Smooth muscle cell (in vitro differentiated cells): Measurements from ENCODE around the gene IL11. TPM values are rescaled to one million over a fixed set of nuclear protein-coding genes. Genes with fewer than 3 reads are reported as not detected.

Experiments used
- DNase-seq: peaks from one replicate; lab custom pipeline; 2025; ENCODE audit not compliant: unreplicated experiment; lab: John Stamatoyannopoulos, UW
- H2AFZ ChIP-seq: fragments of 200-600 bp; sonication (generic); 2 replicates; pipeline ENCODE4 v1.6.0; 2016; ENCODE audit warnings: antibody characterized with exemption, low read depth, mild to moderate bottlenecking
- H3F3A ChIP-seq: fragments of 200-600 bp; sonication (generic); 2 replicates; pipeline ENCODE4 v1.6.0; 2017; ENCODE audit warnings: antibody characterized with exemption, low read depth
- H3K27ac ChIP-seq: fragments of 200-600 bp; sonication (generic); 2 replicates; pipeline ENCODE4 v1.5.1; 2016; ENCODE audit warnings: low read depth, mild to moderate bottlenecking
- H3K27me3 ChIP-seq: fragments of 200-600 bp; sonication (generic); 2 replicates; pipeline ENCODE4 v1.6.1; 2016; ENCODE audit warnings: low read depth, mild to moderate bottlenecking
- H3K36me3 ChIP-seq: fragments of 200-600 bp; sonication (generic); 2 replicates; pipeline ENCODE4 v1.5.1; 2016; ENCODE audit warnings: low read depth
- H3K4me1 ChIP-seq: fragments of 200-600 bp; sonication (generic); 2 replicates; pipeline ENCODE4 v1.5.1; 2016; ENCODE audit warnings: low read depth
- H3K4me2 ChIP-seq: fragments of 200-600 bp; sonication (generic); 2 replicates; pipeline ENCODE4 v1.6.0; 2016; ENCODE audit warnings: mild to moderate bottlenecking
- H3K4me3 ChIP-seq: fragments of 200-600 bp; sonication (generic); 2 replicates; pipeline ENCODE4 v1.5.1; 2016; ENCODE audit warnings: mild to moderate bottlenecking
- H3K79me2 ChIP-seq: fragments of 200-600 bp; sonication (generic); 2 replicates; pipeline ENCODE4 v1.6.0; 2016; ENCODE audit warnings: low read depth, mild to moderate bottlenecking
- H3K9ac ChIP-seq: fragments of 200-600 bp; sonication (generic); 2 replicates; pipeline ENCODE4 v1.6.0; 2016; ENCODE audit warnings: low read depth
- H3K9me3 ChIP-seq: fragments of 200-600 bp; sonication (generic); replicated peaks from 2 replicates; pipeline ENCODE4 v1.5.1; 2016; ENCODE audit warnings: low read depth
- H4K20me1 ChIP-seq: fragments of 200-600 bp; sonication (generic); 2 replicates; pipeline ENCODE4 v1.6.0; 2016; ENCODE audit warnings: low read depth
- WGBS: methylation state at CpG from one replicate; pipeline ENCODE4 v1.1.7; 2016; ENCODE audit warnings: low lambda C conversion rate; 5-methylcytosine and 5-hydroxymethylcytosine counted together
- polyA plus RNA-seq: library from polyadenylated mRNA; unstranded; fragments of >200 nt; fragmentation: Nextera tagmentation; extraction: Ambion mirVana; gene quantifications from 2 replicates; pipeline ENCODE4 v1.2.1, GENCODE V29; 2016
- total RNA-seq: library from RNA; depleted of rRNA; stranded (reverse); fragments of >200 nt; gene quantifications from 2 replicates; pipeline ENCODE4 v1.2.3, GENCODE V29; 2014
- TF ChIP-seq, protein P1 (sequence below): fragments of 200-600 bp; sonication (generic); IDR thresholded peaks from 2 replicates; pipeline ENCODE4 v1.5.1; 2017; ENCODE audit warnings: borderline replicate concordance, mild to moderate bottlenecking, antibody characterized with exemption; ENCODE audit not compliant: insufficient read depth, poor library complexity, severe bottlenecking

The IL11 gene
- total and polyA plus RNA-seq, 2 experiments from 2014 or later = 40.1 to 66.4 TPM

- TF ChIP-seq, protein P1, sequence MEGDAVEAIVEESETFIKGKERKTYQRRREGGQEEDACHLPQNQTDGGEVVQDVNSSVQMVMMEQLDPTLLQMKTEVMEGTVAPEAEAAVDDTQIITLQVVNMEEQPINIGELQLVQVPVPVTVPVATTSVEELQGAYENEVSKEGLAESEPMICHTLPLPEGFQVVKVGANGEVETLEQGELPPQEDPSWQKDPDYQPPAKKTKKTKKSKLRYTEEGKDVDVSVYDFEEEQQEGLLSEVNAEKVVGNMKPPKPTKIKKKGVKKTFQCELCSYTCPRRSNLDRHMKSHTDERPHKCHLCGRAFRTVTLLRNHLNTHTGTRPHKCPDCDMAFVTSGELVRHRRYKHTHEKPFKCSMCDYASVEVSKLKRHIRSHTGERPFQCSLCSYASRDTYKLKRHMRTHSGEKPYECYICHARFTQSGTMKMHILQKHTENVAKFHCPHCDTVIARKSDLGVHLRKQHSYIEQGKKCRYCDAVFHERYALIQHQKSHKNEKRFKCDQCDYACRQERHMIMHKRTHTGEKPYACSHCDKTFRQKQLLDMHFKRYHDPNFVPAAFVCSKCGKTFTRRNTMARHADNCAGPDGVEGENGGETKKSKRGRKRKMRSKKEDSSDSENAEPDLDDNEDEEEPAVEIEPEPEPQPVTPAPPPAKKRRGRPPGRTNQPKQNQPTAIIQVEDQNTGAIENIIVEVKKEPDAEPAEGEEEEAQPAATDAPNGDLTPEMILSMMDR = no peak
- no peak overlapping the region for H3K4me3 ChIP-seq
- H3K9me3 ChIP-seq = no peaks in the 10 kb centered on the region
- WGBS = 86% methylated on average over 9 of the region's 9 CpGs
- DNase-seq = no peak
- no peaks in the 10 kb centered on the region for H3K27me3 ChIP-seq
- H3K27ac ChIP-seq = no peak overlapping the region
- H3K79me2 ChIP-seq = no peaks in the 10 kb centered on the region
- no peak overlapping the region for H3K9ac ChIP-seq
- no peaks in the 10 kb centered on the region for H4K20me1 ChIP-seq
- H3K4me2 ChIP-seq = no peak overlapping the region
- no peak overlapping the region for H2AFZ ChIP-seq
- no peaks in the 10 kb centered on the region for H3K36me3 ChIP-seq
- H3F3A ChIP-seq = no peaks in the 10 kb centered on the region
- H3K4me1 ChIP-seq = no peaks in the 10 kb centered on the region
Measured at GRCh38 chr19:55321466-55322137, 48.7 kb downstream of the IL11 start.

DNA sequence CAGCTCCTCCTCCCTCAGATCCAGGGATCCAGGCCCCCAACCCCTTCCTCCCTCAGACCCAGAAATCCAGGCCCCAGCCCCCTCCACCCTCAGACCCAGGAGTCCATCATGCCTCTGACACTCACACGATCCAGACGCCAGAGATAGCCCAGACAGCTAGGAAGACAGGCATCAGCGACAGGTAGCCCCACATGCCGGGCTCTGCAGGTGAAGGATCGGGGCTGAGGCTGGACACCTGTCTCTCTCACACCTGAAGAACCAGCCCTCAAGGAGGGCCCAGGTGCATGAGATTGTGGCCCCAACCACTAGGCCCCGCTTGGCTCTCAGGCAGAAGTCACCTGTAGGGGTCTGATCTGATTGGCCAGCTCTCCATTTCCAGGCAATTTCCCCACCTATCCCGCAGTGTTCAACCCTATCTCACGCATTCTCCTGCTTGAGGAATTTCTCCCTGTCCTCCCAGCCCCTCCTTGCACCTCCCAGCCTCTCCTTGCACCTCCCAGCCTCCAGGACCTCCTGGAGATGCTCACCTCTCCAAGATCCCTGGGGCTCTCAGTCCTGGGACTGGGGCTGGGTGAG is 49.3 kb downstream of the IL11 start:
- H3K9me3 ChIP-seq = no peaks in the 10 kb centered on the region
- H3K9ac ChIP-seq = no peak overlapping the region
- no peak overlapping the region for H3K4me3 ChIP-seq
- no peak for DNase-seq
- no peaks in the 10 kb centered on the region for H3F3A ChIP-seq
- 89% methylated on average over 5 of the region's 8 CpGs for WGBS
- H2AFZ ChIP-seq = no peak overlapping the region
- no peak overlapping the region for H3K27ac ChIP-seq
- H3K4me1 ChIP-seq = no peaks in the 10 kb centered on the region
- no peaks in the 10 kb centered on the region for H3K79me2 ChIP-seq
- H3K36me3 ChIP-seq = no peaks in the 10 kb centered on the region
- H3K4me2 ChIP-seq = no peak overlapping the region
- H3K27me3 ChIP-seq = no peaks in the 10 kb centered on the region
- TF ChIP-seq, protein P1 = no peak
- H4K20me1 ChIP-seq = no peaks in the 10 kb centered on the region

- Histone ChIP-seq H3K9ac (no peak overlapping the region), H3K79me2 (no peaks in the 10 kb centered on the region), H3F3A (no peaks in the 10 kb centered on the region), H4K20me1 (no peaks in the 10 kb centered on the region), H3K4me1 (no peaks in the 10 kb centered on the region), H3K9me3 (no peaks in the 10 kb centered on the region), H3K36me3 (no peaks in the 10 kb centered on the region), H3K4me2 (peak overlapping the region; percentile 85), H3K4me3 (peak overlapping the region; percentile 32), H2AFZ (peak overlapping the region; percentile 84), H3K27ac (no peak overlapping the region), H3K27me3 (no peaks in the 10 kb centered on the region)
- DNase-seq = no peak
- TF ChIP-seq, protein P1 = no peak
- WGBS = 26% methylated on average over 21 of the region's 21 CpGs
Measured at GRCh38 chr19:55319785-55320184, 50.5 kb downstream of the IL11 start.

DNA sequence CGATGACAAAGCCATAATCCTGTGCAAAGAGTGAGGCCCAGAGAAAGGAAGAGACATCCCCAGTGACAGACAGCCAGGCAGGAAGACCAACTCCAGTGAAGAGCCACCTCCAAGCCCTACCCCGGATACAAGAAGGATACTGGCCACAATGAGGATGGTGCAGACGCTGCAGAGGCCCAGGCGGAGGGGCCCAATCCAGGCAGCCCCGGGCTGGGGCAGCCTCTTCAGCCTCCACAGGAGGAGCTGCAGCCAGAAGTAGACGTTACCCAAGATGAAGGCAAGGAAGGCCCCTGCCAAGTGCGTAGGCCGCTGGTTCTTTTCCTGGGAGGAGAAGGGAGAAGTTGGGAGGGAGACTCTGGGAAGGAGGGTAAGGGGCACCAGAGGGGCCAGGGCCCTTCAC is 53.6 kb downstream of the IL11 start:
- Histone ChIP-seq H3F3A (no peaks in the 10 kb centered on the region), H3K9ac (no peak overlapping the region), H4K20me1 (no peaks in the 10 kb centered on the region), H3K9me3 (no peaks in the 10 kb centered on the region), H3K27ac (no peak overlapping the region), H3K4me3 (no peak overlapping the region), H3K4me2 (no peak overlapping the region), H3K27me3 (no peaks in the 10 kb centered on the region), H3K79me2 (no peaks in the 10 kb centered on the region), H3K36me3 (no peaks in the 10 kb centered on the region), H2AFZ (no peak overlapping the region), H3K4me1 (no peaks in the 10 kb centered on the region)
- WGBS = 88% methylated on average over 8 of the region's 8 CpGs
- no peak for DNase-seq
- TF ChIP-seq, protein P1 = no peak
